GM23338 (cell line): ENCODE measurements around the gene PMIS2. TPM values are rescaled to one million over a fixed set of nuclear protein-coding genes. Genes with fewer than 3 reads are reported as not detected.

Source experiments
- ATAC-seq: fragments of 200-7000 bp; cut with Tn5 transposase; 3 replicates; pipeline ENCODE4 v1.9.1; 2020
- DNase-seq: peaks from one replicate; pipeline ENCODE4 v3.0.0-alpha.2; 2015; ENCODE audit warnings: low spot score
- H2AFZ ChIP-seq: fragments of 200-600 bp; sonication (generic); 2 replicates; pipeline ENCODE4 v1.8.0; 2016; ENCODE audit warnings: antibody characterized with exemption, mild to moderate bottlenecking, moderate library complexity
- H3F3A ChIP-seq: fragments of 200-600 bp; sonication (generic); replicated peaks from 2 replicates; pipeline ENCODE4 v1.8.0; 2017; ENCODE audit warnings: antibody characterized with exemption, mixed run types, low read depth
- H3K27ac ChIP-seq: fragments of 200-600 bp; sonication (generic); 2 replicates; pipeline ENCODE4 v1.6.1; 2016; ENCODE audit warnings: low read depth
- H3K27me3 ChIP-seq: fragments of 200-600 bp; sonication (generic); 2 replicates; pipeline ENCODE4 v1.8.0; 2016; ENCODE audit warnings: mild to moderate bottlenecking, mixed run types, moderate library complexity; ENCODE audit not compliant: insufficient read depth
- H3K36me3 ChIP-seq: fragments of 200-600 bp; sonication (generic); 2 replicates; pipeline ENCODE4 v1.8.0; 2016; ENCODE audit warnings: mild to moderate bottlenecking; ENCODE audit not compliant: insufficient read depth
- H3K4me1 ChIP-seq: fragments of 200-600 bp; sonication (generic); 2 replicates; pipeline ENCODE4 v1.8.0; 2016; ENCODE audit warnings: mild to moderate bottlenecking, moderate library complexity; ENCODE audit not compliant: insufficient read depth
- H3K4me2 ChIP-seq: fragments of 200-600 bp; sonication (generic); 2 replicates; pipeline ENCODE4 v1.7.1; 2017; ENCODE audit warnings: mixed run types
- H3K4me3 ChIP-seq: fragments of 200-600 bp; sonication (generic); 2 replicates; pipeline ENCODE4 v1.6.1; 2016; ENCODE audit warnings: mixed run types
- H3K79me2 ChIP-seq: fragments of 200-600 bp; sonication (generic); replicated peaks from 2 replicates; pipeline ENCODE4 v1.8.0; 2017; ENCODE audit warnings: mild to moderate bottlenecking; ENCODE audit not compliant: insufficient read depth
- H3K9me2 ChIP-seq: fragments of 200-600 bp; sonication (generic); 2 replicates; pipeline ENCODE4 v1.8.0; 2017; ENCODE audit not compliant: insufficient read depth
- H4K20me1 ChIP-seq: fragments of 200-600 bp; sonication (generic); replicated peaks from 2 replicates; pipeline ENCODE4 v1.8.0; 2017; ENCODE audit warnings: mild to moderate bottlenecking; ENCODE audit not compliant: insufficient read depth
- H3K27ac Mint-ChIP-seq: 2 replicates; pipeline ENCODE4 v1.8.0; 2020; ENCODE audit warnings: inconsistent platforms, mild to moderate bottlenecking, moderate library complexity, mixed read lengths
- H3K27me3 Mint-ChIP-seq: 3 replicates; pipeline ENCODE4 v1.8.0; 2022; ENCODE audit warnings: low read depth, mild to moderate bottlenecking, moderate library complexity, mixed read lengths, inconsistent platforms; ENCODE audit not compliant: insufficient read depth, poor library complexity
- H3K36me3 Mint-ChIP-seq: 3 replicates; pipeline ENCODE4 v1.8.0; 2021; ENCODE audit warnings: low read depth, mild to moderate bottlenecking, inconsistent platforms, moderate library complexity, mixed read lengths
- H3K4me1 Mint-ChIP-seq: 3 replicates; pipeline ENCODE4 v1.8.0; 2020; ENCODE audit warnings: mild to moderate bottlenecking, inconsistent platforms, mixed read lengths
- H3K4me3 Mint-ChIP-seq: 3 replicates; pipeline ENCODE4 v1.8.0; 2021; ENCODE audit warnings: moderate library complexity, mild to moderate bottlenecking, inconsistent platforms, mixed read lengths
- H3K9me3 Mint-ChIP-seq: 3 replicates; pipeline ENCODE4 v1.8.0; 2020; ENCODE audit warnings: moderate library complexity, mild to moderate bottlenecking, inconsistent platforms, mixed read lengths
- CREB1 ChIP-seq: fragments of 250-450 bp; sonication (Bioruptor Pico); IDR thresholded peaks from 2 replicates; pipeline ENCODE4 v1.5.0; 2020; ENCODE audit warnings: low read depth, mild to moderate bottlenecking, moderate library complexity
- CTCF ChIP-seq, 2 experiments: fragments of 200-600 bp in 1 of 2; sonication (generic) in 1 of 2; conservative IDR thresholded peaks; 2 replicates each; pipeline versions ENCODE4 v1.5.1 to v1.6.1; 2016 to 2017; ENCODE audit warnings: antibody characterized with exemption in 2 of 2, low read depth in 2 of 2, mild to moderate bottlenecking in 2 of 2, moderate library complexity in 1 of 2
- ETS1 ChIP-seq: IDR thresholded peaks from 2 replicates; pipeline ENCODE4 v1.6.1; 2016; ENCODE audit warnings: antibody characterized with exemption
- EZH2 ChIP-seq: fragments of 200-600 bp; sonication (generic); IDR thresholded peaks from one replicate; pipeline ENCODE4 v1.8.0; 2017; ENCODE audit warnings: antibody characterized with exemption, mild to moderate bottlenecking, low read depth; ENCODE audit not compliant: unreplicated experiment
- REST ChIP-seq: IDR thresholded peaks from one replicate; pipeline ENCODE4 v1.6.1; 2018; ENCODE audit warnings: antibody characterized with exemption; ENCODE audit not compliant: unreplicated experiment
- ZNF114 ChIP-seq: fragments of 250-450 bp; sonication (Bioruptor Pico); IDR thresholded peaks from 2 replicates; pipeline ENCODE4 v1.5.0; 2020; ENCODE audit warnings: mild to moderate bottlenecking, moderate library complexity
- ZNF331 ChIP-seq: fragments of 250-450 bp; sonication (Bioruptor Pico); IDR thresholded peaks from 2 replicates; pipeline ENCODE4 v1.5.0; 2020; ENCODE audit warnings: low read depth, mild to moderate bottlenecking, moderate library complexity
- polyA plus RNA-seq: library from polyadenylated mRNA; unstranded; fragments of >200 nt; fragmentation: Nextera tagmentation; extraction: Ambion mirVana; gene quantifications from 2 replicates; pipeline ENCODE4 v1.2.1, GENCODE V29; 2016
- total RNA-seq: library from RNA; depleted of rRNA; stranded (reverse); fragments of >200 nt; shearing (Covaris generic); gene quantifications from 2 replicates; pipeline ENCODE4 v1.2.3, GENCODE V29; 2014

The PMIS2 gene
- total and polyA plus RNA-seq, 2 experiments from 2014 or later: not detected

GRCh38 chr19:35577918-35578317 lies 8.1 kb upstream of the PMIS2 start (continued):
- TF ChIP-seq REST (no peak), CREB1 (no peak)

- H3K4me1 Mint-ChIP-seq: no peaks in the 10 kb centered on the region
- Histone ChIP-seq H4K20me1 (no peaks in the 10 kb centered on the region), H3F3A (no peaks in the 10 kb centered on the region), H3K79me2 (no peaks in the 10 kb centered on the region), H3K36me3 (peaks cover 5% of the 10 kb centered on the region; the same call in 1 of the 2 replicates), H3K27me3 (no peaks in the 10 kb centered on the region), H3K4me2 (no peak overlapping the region), H2AFZ (no peak overlapping the region), H3K9me2 (no peaks in the 10 kb centered on the region), H3K27ac (no peak overlapping the region), H3K4me1 (no peaks in the 10 kb centered on the region), H3K4me3 (no peak overlapping the region)
- H3K4me3 Mint-ChIP-seq: no peak overlapping the region
- no peak for ATAC-seq
- H3K9me3 Mint-ChIP-seq: peaks cover 50% of the 10 kb centered on the region
- TF ChIP-seq ZNF114: no peak
- TF ChIP-seq ZNF331 (CRISPR knock-in tag): no peak
- no peak for TF ChIP-seq CTCF (conservative IDR thresholded peaks at IDR 0.05; ENCODE audit: low read depth in 2 of 2)
- TF ChIP-seq EZH2: no peak
- TF ChIP-seq ETS1: no peak
- TF ChIP-seq REST: no peak
- no peak for DNase-seq
- H3K27ac Mint-ChIP-seq: no peak overlapping the region
- H3K27me3 Mint-ChIP-seq: peaks cover 8% of the 10 kb centered on the region
- H3K36me3 Mint-ChIP-seq: peaks cover 26% of the 10 kb centered on the region
Observed at GRCh38 chr19:35578707-35579106, 7.3 kb upstream of the PMIS2 start.
